A673 (cell line): ENCODE measurements around the gene EXOC3L4. TPM values are rescaled to one million over a fixed set of nuclear protein-coding genes. Genes with fewer than 3 reads are reported as not detected.
"Not testable (repeated sequence)": the region's sequence is repeated elsewhere in the genome, so short reads cannot be mapped to it uniquely, and the experiment has no call there.

ENCODE experiments used
- BruUV-seq: library from RNA; stranded (reverse); fragments of 400-500 nt; replicated peaks from 2 replicates; lab custom pipeline; 2021; lab: Mats Ljungman, UMichigan
- CTCF ChIA-PET: fragments of 300-600 bp; sonication (Branson Sonifier 250); formaldehyde crosslinking; loops from one replicate; lab custom pipeline; 2022; ENCODE audit warnings: antibody characterized with exemption; lab: Charles Lee
- POLR2A ChIA-PET: fragments of 300-600 bp; sonication (Branson Sonifier 250); formaldehyde crosslinking; loops from one replicate; lab custom pipeline; 2022; ENCODE audit warnings: antibody characterized with exemption; ENCODE audit not compliant: low non-redundant PET; lab: Charles Lee
- DNase-seq: peaks from one replicate; pipeline ENCODE4 v3.0.0-alpha.2; 2015; ENCODE audit warnings: low spot score
- H3K27ac ChIP-seq: fragments of 200-600 bp; sonication (generic); 2 replicates; pipeline ENCODE4 v1.5.1; 2016; ENCODE audit warnings: mixed run types, low read depth, mild to moderate bottlenecking, mixed read lengths, antibody characterized with exemption, low read length; ENCODE audit not compliant: poor library complexity, severe bottlenecking
- H3K27me3 ChIP-seq: fragments of 200-600 bp; sonication (generic); replicated peaks from 2 replicates; pipeline ENCODE4 v1.6.1; 2017; ENCODE audit warnings: mixed run types, low read depth, mild to moderate bottlenecking, mixed read lengths, antibody characterized with exemption, low read length; ENCODE audit not compliant: insufficient read depth, poor library complexity
- H3K36me3 ChIP-seq: fragments of 200-600 bp; sonication (generic); 2 replicates; pipeline ENCODE4 v1.6.1; 2016; ENCODE audit warnings: mixed run types, mild to moderate bottlenecking, mixed read lengths, antibody characterized with exemption, low read length; ENCODE audit not compliant: insufficient read depth, poor library complexity, severe bottlenecking
- H3K4me1 ChIP-seq: fragments of 200-600 bp; sonication (generic); 2 replicates; pipeline ENCODE4 v1.6.1; 2017; ENCODE audit warnings: mixed run types, mild to moderate bottlenecking, mixed read lengths, antibody characterized with exemption, low read length; ENCODE audit not compliant: insufficient read depth, poor library complexity, severe bottlenecking
- H3K4me3 ChIP-seq: fragments of 200-600 bp; sonication (generic); 2 replicates; pipeline ENCODE4 v1.5.1; 2016; ENCODE audit warnings: low read depth, mixed run types, mild to moderate bottlenecking, mixed read lengths, low read length; ENCODE audit not compliant: poor library complexity, severe bottlenecking
- H3K9me3 ChIP-seq: fragments of 200-600 bp; sonication (generic); 2 replicates; pipeline ENCODE4 v1.6.1; 2016; ENCODE audit warnings: mixed run types, low read depth, mild to moderate bottlenecking, mixed read lengths, antibody characterized with exemption, low read length; ENCODE audit not compliant: poor library complexity, severe bottlenecking
- EZH2 ChIP-seq: fragments of 200-600 bp; sonication (generic); IDR thresholded peaks from 2 replicates; pipeline ENCODE4 v1.6.1; 2017; ENCODE audit warnings: borderline replicate concordance, low read depth, mild to moderate bottlenecking, mixed read lengths, antibody characterized with exemption, low read length; ENCODE audit not compliant: poor library complexity, severe bottlenecking
- intact Hi-C: fragments of 100-400 bp; cut with micrococcal nuclease; formaldehyde crosslinking; loops from one replicate; pipeline ENCODE4 v1.10.0; 2022; ENCODE audit not compliant: unreplicated experiment
- total RNA-seq: library from RNA; stranded (reverse); gene quantifications from 2 replicates; pipeline ENCODE4 v1.2.3, GENCODE V29; 2021
- TF ChIP-seq, protein P1 (sequence below): fragments of 300-800, 200-600 bp; sonication (generic); conservative IDR thresholded peaks from 2 replicates; pipeline ENCODE4 v1.5.1; 2017; ENCODE audit warnings: low read depth, mild to moderate bottlenecking, antibody characterized with exemption, low read length, moderate library complexity, mixed read lengths

Gene EXOC3L4
- total RNA-seq, 1 experiment from 2014 or later, result not detected

DNA sequence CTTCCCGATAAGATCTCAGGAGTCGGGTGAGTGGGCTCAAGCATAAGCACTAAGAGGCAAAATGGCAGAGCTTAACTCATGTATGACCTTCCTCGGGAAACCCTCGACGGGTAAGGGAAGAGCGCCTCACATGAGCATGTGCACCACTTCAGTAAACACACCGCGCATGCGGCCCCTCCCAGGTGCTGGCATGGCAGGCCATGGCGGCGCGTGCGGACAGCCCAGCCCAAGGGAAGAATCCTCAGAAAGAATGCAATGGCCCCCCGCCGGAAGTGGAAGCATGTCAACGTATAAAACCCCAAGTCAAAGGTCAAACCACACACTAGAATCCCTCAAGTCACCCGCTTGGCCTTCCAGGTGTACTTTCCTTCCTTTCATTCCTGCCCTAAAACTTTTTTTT, 22.1 kb downstream of the EXOC3L4 start:
- no peak for TF ChIP-seq EZH2
- TF ChIP-seq, protein P1, sequence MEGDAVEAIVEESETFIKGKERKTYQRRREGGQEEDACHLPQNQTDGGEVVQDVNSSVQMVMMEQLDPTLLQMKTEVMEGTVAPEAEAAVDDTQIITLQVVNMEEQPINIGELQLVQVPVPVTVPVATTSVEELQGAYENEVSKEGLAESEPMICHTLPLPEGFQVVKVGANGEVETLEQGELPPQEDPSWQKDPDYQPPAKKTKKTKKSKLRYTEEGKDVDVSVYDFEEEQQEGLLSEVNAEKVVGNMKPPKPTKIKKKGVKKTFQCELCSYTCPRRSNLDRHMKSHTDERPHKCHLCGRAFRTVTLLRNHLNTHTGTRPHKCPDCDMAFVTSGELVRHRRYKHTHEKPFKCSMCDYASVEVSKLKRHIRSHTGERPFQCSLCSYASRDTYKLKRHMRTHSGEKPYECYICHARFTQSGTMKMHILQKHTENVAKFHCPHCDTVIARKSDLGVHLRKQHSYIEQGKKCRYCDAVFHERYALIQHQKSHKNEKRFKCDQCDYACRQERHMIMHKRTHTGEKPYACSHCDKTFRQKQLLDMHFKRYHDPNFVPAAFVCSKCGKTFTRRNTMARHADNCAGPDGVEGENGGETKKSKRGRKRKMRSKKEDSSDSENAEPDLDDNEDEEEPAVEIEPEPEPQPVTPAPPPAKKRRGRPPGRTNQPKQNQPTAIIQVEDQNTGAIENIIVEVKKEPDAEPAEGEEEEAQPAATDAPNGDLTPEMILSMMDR, result no peak
- ChIA-PET CTCF (interaction anchor here (0.7 kb wide), 1 partner anchor 33 kb away, joined by 4 read pairs; no protein-coding TSS in a partner anchor), POLR2A (no interaction called here)
- no peak for DNase-seq
- no peak overlapping the region for H3K4me3 ChIP-seq
- peaks cover 9% of the 10 kb centered on the region for H3K4me1 ChIP-seq
- no peaks in the 10 kb centered on the region for H3K36me3 ChIP-seq
- H3K9me3 ChIP-seq, result no peaks in the 10 kb centered on the region
- intact Hi-C loops, result no loop called here
- H3K27ac ChIP-seq, result no peak overlapping the region
- no peaks in the 10 kb centered on the region for H3K27me3 ChIP-seq
- no TSS peak for BruUV-seq

DNA sequence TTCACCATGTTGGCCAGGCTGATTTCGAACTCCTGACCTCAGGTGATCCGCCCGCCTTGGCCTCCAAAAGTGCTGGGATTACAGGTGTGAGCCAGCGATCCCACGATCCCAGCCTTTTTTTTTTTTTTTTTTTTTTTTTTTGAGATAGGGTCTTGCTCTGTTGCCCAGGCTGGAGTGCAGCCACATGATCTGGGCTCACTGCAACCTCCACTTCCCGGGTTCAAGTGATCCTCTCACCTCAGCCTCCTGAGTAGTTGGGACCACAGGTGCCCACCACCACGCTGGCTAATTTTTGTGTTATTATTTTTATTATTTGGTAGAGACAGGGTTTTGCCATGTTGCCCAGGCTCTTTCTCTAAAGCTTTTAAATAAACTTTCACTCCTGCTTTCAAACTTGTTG, 23.0 kb downstream of the EXOC3L4 start:
- H3K4me3 ChIP-seq, DNase-seq, H3K27me3 ChIP-seq, intact Hi-C loops, BruUV-seq, POLR2A ChIA-PET, H3K9me3 ChIP-seq, H3K27ac ChIP-seq, H3K36me3 ChIP-seq: not testable (repeated sequence)
- CTCF ChIA-PET, result interaction anchor here (0.7 kb wide), 1 partner anchor 32 kb away, joined by 4 read pairs; no protein-coding TSS in a partner anchor
- peaks cover 18% of the 10 kb centered on the region for H3K4me1 ChIP-seq

DNA sequence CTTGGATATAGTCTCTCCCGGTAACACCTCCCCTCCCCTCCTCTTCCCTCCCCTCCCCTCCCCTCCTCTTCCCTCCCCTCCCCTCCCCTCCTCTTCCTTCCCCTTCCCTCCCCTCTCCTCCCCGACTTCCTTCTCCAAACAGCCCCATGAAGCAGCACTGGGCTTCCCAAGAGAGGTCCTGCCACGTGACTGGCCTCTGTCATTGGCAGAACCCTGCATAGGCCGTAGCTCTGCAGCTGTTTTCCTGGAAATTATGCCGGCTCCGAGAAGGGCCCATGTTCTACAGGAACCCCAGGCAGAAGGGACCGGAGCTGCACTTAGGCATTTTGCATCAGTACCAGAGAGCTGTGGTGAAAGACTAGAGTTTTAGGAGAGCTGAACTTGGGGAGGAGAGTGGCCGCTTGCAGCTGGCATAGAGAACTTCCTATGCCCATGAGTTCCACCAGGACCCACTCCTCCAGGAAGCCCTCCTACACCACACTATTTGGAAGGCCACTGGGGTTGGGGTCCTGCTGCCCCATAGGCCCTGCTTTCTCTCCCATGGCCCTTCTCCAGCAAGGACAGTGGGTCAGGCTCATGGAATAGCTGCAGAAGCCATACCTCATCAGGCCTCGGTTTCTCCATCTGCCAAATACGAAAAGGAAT, 23.6 kb downstream of the EXOC3L4 start:
- Histone ChIP-seq H3K9me3 (no peaks in the 10 kb centered on the region), H3K36me3 (no peaks in the 10 kb centered on the region), H3K27ac (no peak overlapping the region), H3K4me3 (no peak overlapping the region), H3K27me3 (no peaks in the 10 kb centered on the region), H3K4me1 (peaks cover 24% of the 10 kb centered on the region)
- intact Hi-C loops, result no loop called here
- BruUV-seq, result no TSS peak
- CTCF ChIA-PET, result interaction anchor here (1.6 kb wide), 1 partner anchor 13 kb away, joined by 5 read pairs; no protein-coding TSS in a partner anchor
- TF ChIP-seq, protein P1, result no peak
- no peak for DNase-seq
- POLR2A ChIA-PET, result no interaction called here
